ENCODE data around the gene P3H2. TPM values are rescaled to one million over a fixed set of nuclear protein-coding genes. Genes with fewer than 3 reads are reported as not detected.

Gene P3H2
- total RNA-seq, 1 donor from 2014 or later, result 17.7 TPM

- intact Hi-C loops (cut with DNase I), result no loop called here
- no peak for DNase-seq (ENCODE audit: low spot score)
Observed at GRCh38 chr3:190064659-190065058, 56.0 kb downstream of the P3H2 start.

- DNase-seq (ENCODE audit: low spot score), result no peak
- intact Hi-C loops (cut with DNase I), result no loop called here
Observed at GRCh38 chr3:190064112-190064511, 56.6 kb downstream of the P3H2 start.

DNA sequence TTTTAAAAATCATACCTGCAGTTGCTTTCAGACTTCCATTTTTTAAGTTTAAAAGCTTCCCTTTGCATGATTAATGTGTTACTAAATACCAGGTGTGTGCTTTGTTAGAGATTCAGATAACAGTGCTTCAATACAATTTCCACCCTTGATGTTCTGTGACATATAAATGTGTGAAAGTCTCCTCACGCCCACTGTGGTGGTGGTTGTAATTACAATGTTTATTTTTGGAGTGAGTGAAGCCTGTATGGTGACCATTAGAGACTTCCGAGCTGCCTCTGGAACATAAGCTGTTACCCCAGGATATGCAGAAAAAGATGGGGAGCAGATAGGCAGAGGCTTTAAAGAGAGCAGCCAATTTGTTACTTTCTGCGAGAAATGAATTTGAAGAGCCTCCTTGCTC is 57.2 kb downstream of the P3H2 start:
- no peak for DNase-seq (ENCODE audit: low spot score)
- intact Hi-C loops (cut with DNase I), result no loop called here

GRCh38 chr3:190060192-190060775 is 60.4 kb downstream of the P3H2 start:
- intact Hi-C loops (cut with DNase I), result no loop called here
- DNase-seq (ENCODE audit: low spot score), result no peak

DNA sequence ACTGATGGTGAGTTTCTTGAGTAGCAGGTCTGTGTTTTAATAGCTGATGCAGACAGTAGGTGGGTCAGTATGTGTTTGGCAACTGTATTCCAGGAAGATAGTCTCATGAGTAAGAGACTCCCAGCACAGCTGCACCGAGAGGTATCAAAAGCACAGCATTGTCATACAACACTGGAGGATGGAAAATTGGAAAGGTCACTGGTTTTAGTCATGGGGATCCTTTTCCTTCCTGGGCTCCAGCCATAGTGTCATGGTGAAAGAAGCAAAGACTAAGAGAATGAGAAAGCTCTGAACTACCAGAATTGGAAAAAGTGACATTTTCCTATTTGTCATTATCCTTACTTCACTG is 61.5 kb downstream of the P3H2 start:
- intact Hi-C loops (cut with DNase I), result no loop called here
- DNase-seq (ENCODE audit: low spot score), result no peak

DNA sequence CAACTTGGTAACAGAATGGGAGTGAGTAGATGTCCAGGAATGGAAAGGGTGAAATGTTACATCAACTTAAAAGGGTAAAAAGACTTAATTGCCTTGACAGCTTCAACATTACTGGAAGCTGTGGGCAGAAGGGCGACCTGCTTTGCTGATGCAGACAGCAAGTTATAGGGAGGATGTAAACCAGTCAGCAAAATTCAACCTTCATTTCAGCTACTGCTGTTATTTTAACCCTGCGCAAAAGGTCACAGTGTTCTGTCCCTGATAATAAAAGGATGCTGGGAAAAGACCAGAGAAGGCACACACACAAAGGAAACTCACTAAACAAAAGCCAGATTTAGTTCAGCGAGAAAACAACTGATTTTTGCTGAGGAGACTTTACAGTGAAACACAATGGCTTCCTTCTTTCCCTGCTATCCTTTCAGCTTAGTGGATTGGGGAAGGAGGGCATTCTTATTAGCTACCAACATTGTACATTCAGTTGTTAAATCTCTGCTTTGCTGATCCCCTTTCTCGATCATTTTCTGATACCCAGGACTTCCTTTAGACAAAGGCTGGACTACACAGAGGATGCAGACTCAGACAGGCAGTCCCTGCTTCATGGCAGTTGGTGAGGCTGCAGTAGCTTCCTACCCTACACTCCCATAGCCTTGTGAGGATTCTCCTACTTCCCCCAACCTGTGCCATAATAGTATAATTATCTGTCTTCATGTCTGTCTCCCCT is 62.0 kb downstream of the P3H2 start:
- intact Hi-C loops (cut with DNase I), result no loop called here
- no peak for DNase-seq (ENCODE audit: low spot score)

DNA sequence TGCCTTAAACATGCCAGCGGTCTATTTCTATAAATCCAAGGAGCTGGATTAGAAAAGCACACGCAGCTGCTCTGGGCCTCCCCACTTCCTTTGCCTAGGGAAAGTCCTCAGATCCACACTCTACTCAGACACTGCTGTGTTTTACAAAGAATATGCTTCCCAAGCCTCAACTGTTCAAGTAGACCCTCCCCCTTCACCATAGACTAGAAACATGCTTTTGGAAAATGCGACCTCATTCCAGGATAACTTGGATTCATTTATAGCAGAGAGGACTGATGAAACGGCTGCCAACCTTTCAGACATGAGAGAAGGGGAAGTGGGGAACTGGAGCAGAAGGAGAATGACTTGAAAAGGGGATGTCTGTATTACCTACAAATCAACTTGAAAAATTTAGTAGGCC is 64.0 kb downstream of the P3H2 start:
- intact Hi-C loops (cut with DNase I), result no loop called here

DNA sequence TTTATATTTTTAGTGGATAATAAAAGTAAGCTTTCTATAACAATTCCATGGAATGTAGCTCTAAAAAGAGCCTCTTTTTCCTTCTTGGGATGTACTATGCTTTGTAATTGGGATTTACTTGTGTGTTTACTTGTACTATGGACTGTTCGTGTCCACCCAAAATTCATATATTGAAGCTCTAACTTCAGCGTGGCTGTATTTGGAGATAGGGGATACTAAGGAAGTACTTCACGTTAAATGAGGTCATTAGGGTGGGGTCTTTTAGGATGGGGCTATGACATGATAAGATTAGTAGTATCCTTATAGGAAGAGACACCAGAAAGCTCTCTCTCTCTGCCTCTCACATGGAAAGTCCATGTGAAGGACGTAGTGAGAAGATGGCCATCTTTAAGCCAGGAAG is 64.9 kb downstream of the P3H2 start:
- intact Hi-C loops (cut with DNase I), result no loop called here
- DNase-seq (ENCODE audit: low spot score), result no peak

More for the DNA sequence above, 64.0 kb downstream of the P3H2 start:
- no peak for DNase-seq (ENCODE audit: low spot score)

- no peak for DNase-seq (ENCODE audit: low spot score)
- intact Hi-C loops (cut with DNase I), result no loop called here
Observed at GRCh38 chr3:190053919-190054672, 66.6 kb downstream of the P3H2 start.

- DNase-seq (ENCODE audit: low spot score), result no peak
- intact Hi-C loops (cut with DNase I), result no loop called here
Observed at GRCh38 chr3:190051641-190052040, 69.1 kb downstream of the P3H2 start.

DNA sequence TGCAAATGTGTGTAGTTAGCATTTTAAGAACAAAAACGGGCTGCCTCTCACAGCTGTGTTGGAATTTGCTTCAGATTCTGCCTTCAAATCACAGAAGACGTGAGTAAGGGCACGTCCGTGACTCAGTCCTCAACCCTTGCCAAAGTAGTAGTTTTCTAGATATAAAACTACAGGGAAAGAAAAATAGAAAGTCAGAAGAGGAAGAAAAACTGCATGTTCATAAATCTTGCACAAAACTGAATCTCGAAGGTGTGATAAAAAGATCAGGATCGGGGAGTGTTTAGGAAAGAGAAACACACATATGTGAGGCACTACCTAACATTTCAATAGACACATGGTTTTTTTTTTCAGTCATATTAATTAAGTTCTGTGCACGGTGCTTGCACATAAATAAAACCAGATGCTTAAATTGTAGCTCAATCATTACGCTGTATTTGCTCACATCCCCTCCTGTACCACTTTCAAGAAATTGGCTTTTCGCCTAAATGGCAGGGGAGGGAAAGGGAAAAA is 71.7 kb downstream of the P3H2 start:
- intact Hi-C loops (cut with DNase I), result no loop called here
- no peak for DNase-seq (ENCODE audit: low spot score)

DNA sequence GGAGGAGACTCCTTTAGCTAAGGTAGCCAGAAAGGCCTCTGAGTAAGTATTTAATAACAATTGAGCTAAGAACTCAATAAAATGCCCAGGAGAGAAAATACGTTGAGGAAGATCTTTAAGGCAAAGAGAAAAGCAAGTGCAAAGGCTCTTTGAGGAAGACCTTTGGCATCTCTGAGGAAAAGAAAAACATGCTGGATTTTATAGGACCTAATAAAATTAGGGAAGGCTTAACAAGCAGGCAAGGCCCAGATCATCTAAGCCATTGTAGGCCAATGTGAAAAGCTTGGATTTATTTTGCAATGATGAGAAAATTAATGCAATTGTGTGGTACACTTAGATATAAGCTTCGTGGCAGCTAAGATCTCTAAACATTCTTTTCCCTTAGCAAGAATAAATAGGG is 75.7 kb downstream of the P3H2 start:
- intact Hi-C loops (cut with DNase I), result no loop called here
- no peak for DNase-seq (ENCODE audit: low spot score)

GRCh38 chr3:190044142-190044541 is 76.6 kb downstream of the P3H2 start:
- intact Hi-C loops (cut with DNase I), result no loop called here
- DNase-seq (ENCODE audit: low spot score), result no peak

DNA sequence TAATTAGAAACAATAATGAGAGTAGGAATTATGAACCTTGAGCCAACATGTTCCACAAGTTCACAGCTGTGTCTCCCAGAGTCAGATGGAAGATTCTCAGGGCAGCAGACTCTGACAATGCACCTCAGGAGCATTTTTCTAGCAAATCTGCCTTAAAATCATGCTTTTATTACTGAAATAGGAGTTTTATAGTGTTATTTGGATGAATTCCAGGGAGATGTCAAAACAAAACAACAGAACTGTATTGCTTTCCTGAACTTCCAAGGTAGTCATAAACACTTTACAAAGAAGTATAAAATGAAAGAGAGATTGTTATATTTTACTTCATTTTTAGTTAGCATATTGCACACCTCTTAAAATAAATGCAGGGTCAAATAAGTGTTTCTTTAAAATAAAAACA is 77.0 kb downstream of the P3H2 start:
- intact Hi-C loops (cut with DNase I), result no loop called here
- no peak for DNase-seq (ENCODE audit: low spot score)

- intact Hi-C loops (cut with DNase I), result no loop called here
- no peak for DNase-seq (ENCODE audit: low spot score)
Observed at GRCh38 chr3:190042558-190042957, 78.1 kb downstream of the P3H2 start.

GRCh38 chr3:190041333-190042041 is 79.2 kb downstream of the P3H2 start:
- intact Hi-C loops (cut with DNase I), result no loop called here
- no peak for DNase-seq (ENCODE audit: low spot score)

- intact Hi-C loops (cut with DNase I), result no loop called here
- DNase-seq (ENCODE audit: low spot score), result no peak
Observed at GRCh38 chr3:190040145-190040544, 80.6 kb downstream of the P3H2 start.

DNA sequence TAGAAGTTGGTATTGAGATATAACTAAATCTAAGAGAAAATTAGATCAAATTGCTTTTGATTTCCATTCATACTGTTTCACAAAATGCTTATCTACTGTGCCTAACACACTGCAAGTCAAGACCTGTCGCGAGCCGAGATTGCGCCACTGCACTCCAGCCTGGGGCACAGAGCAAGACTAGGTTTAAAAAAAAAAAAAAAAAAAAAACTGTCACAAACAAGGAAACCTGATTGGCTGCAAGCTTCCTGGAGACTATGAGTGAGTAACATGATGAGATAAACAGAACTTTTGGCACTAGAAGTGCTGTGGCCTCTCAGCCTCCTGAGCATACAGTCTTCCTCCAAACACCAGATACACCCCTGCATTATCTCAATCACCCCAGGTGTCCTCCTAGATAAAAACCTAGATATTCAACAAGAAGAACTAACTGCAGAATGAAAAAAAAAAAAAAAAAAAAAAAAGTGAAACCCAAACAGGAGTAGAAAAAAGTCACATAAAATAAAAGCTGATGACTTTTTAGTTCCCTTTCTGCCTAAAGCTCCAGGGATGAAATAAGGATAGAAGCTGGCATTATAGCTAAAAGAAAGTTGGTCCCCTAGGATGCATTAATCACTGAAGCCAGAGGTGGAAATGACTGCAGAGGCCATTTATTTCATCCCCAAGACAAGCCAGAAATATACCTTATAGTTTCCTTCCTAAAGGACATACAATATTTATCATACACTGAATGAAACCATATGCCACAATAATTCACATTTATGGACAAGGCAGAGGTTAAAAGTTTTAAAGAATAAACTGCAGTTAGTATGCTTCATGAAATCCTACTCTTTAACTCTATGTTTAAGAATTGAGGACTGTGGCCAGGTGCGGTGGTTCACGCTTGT is 82.4 kb downstream of the P3H2 start:
- DNase-seq (ENCODE audit: low spot score), result no peak
- intact Hi-C loops (cut with DNase I), result no loop called here

GRCh38 chr3:190036631-190037030 is 84.1 kb downstream of the P3H2 start:
- intact Hi-C loops (cut with DNase I), result no loop called here
- no peak for DNase-seq (ENCODE audit: low spot score)

Data from cardiac septum (tissue), 1 donor.